Uterus (tissue), 4 donors: ENCODE results near the gene WDR87. TPM values are rescaled to one million over a fixed set of nuclear protein-coding genes. Genes with fewer than 3 reads are reported as not detected.
A peak's percentile ranks its signal among the peaks of the same experiment; 100 is the strongest.

ENCODE experiments used
- DNase-seq, 2 donors: peaks; one replicate each; pipeline ENCODE4 v3.0.0-alpha.2; 2019 to 2020
- H3K27ac ChIP-seq, 2 donors: fragments of 200-600 bp; sonication (generic); 1 replicate in 1 of 2; 2 replicates in 1 of 2; pipeline ENCODE4 v1.5.1; 2016 to 2018
- H3K27me3 ChIP-seq, 2 donors: fragments of 200-600 bp; sonication (generic); one replicate each; pipeline ENCODE4 v1.5.1; 2018 to 2019; ENCODE audit warnings: control low read depth in 1 of 2
- H3K36me3 ChIP-seq, 2 donors: fragments of 200-600 bp; sonication (generic); one replicate each; pipeline ENCODE4 v1.5.1; 2019; ENCODE audit warnings: control low read depth in 1 of 2
- H3K4me1 ChIP-seq, 2 donors: fragments of 200-600 bp; sonication (generic); one replicate each; pipeline ENCODE4 v1.5.1; 2018 to 2019; ENCODE audit warnings: control low read depth in 1 of 2
- H3K4me3 ChIP-seq, 2 donors: fragments of 200-600 bp; sonication (generic); 1 replicate in 1 of 2; 2 replicates in 1 of 2; pipeline ENCODE4 v1.5.1; 2018 to 2019; ENCODE audit warnings: mild to moderate bottlenecking in 1 of 2
- H3K9me3 ChIP-seq, 2 donors: fragments of 200-600 bp; sonication (generic); one replicate each; pipeline ENCODE4 v1.5.1; 2019; ENCODE audit warnings: control low read depth in 1 of 2
- POLR2A ChIP-seq, 2 donors: fragments of 450-650 bp; IDR thresholded peaks; one replicate each; pipeline ENCODE4 v1.6.1; 2016; ENCODE audit warnings: antibody characterized with exemption in 2 of 2, mild to moderate bottlenecking in 1 of 2, moderate library complexity in 1 of 2
- intact Hi-C: fragments of 100-400 bp; cut with DNase I; formaldehyde crosslinking; loops from one replicate; pipeline ENCODE4 v1.15.1; 2023; ENCODE audit warnings: low total_unique reads
- total RNA-seq, 4 donors: library from RNA; depleted of rRNA in 3 of 4; stranded (reverse); fragments of >200 nt in 3 of 4; gene quantifications; one replicate each; pipeline versions ENCODE4 v1.1.0 to v1.2.4, GENCODE V29; 2014 to 2023
- TF ChIP-seq, protein P1 (sequence below), 4 experiments: fragments of 200-600 bp in 2 of 4; fragments of 450-650 bp in 2 of 4; sonication (generic) in 2 of 4; IDR thresholded peaks; one replicate each; pipeline ENCODE4 v1.5.1; 2016 to 2019; ENCODE audit warnings: antibody characterized with exemption in 4 of 4, mild to moderate bottlenecking in 2 of 4, moderate library complexity in 1 of 4
- donor health status: DM: yes; HTN: yes; CAD: no.

Gene WDR87
- total RNA-seq, 4 donors from 2014 or later, result not detected

- no peak for DNase-seq
- no peaks in the 10 kb centered on the region for H3K4me1 ChIP-seq
- no peaks in the 10 kb centered on the region for H3K36me3 ChIP-seq
- intact Hi-C loops, result no loop called here
- H3K9me3 ChIP-seq, result no peaks in the 10 kb centered on the region
- no peaks in the 10 kb centered on the region for H3K27me3 ChIP-seq
- no peak overlapping the region for H3K27ac ChIP-seq
- no peak overlapping the region for H3K4me3 ChIP-seq
- TF ChIP-seq, protein P1, sequence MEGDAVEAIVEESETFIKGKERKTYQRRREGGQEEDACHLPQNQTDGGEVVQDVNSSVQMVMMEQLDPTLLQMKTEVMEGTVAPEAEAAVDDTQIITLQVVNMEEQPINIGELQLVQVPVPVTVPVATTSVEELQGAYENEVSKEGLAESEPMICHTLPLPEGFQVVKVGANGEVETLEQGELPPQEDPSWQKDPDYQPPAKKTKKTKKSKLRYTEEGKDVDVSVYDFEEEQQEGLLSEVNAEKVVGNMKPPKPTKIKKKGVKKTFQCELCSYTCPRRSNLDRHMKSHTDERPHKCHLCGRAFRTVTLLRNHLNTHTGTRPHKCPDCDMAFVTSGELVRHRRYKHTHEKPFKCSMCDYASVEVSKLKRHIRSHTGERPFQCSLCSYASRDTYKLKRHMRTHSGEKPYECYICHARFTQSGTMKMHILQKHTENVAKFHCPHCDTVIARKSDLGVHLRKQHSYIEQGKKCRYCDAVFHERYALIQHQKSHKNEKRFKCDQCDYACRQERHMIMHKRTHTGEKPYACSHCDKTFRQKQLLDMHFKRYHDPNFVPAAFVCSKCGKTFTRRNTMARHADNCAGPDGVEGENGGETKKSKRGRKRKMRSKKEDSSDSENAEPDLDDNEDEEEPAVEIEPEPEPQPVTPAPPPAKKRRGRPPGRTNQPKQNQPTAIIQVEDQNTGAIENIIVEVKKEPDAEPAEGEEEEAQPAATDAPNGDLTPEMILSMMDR (IDR thresholded peaks at IDR 0.05), result no peak
- TF ChIP-seq POLR2A (IDR thresholded peaks at IDR 0.05), result no peak
These were observed 29.8 kb upstream of the WDR87 start for GRCh38 chr19:37936166-37936565.

DNA sequence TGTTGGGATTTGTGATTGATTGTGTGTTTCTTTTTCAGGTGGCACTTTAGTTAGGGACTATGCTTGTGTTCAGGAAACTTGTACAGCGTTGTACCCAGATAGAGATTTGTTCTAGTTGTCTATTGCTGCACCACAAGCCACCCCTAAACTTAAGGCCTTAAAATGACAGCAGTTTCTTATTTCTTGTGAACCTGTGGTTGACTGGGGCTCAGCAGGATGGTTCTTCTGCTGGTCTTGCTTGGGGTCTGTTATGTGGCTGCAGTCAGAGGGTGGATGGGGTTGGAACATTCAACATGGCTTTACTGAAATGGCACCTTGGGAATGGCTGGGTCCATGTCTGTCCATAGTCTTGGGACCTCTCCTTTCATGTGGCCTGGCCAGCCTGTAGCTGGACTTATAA is 28.9 kb upstream of the WDR87 start:
- DNase-seq, result no peak
- Histone ChIP-seq H3K27ac (no peak overlapping the region), H3K9me3 (no peaks in the 10 kb centered on the region), H3K36me3 (no peaks in the 10 kb centered on the region), H3K27me3 (no peaks in the 10 kb centered on the region), H3K4me1 (no peaks in the 10 kb centered on the region), H3K4me3 (no peak overlapping the region)
- no peak for TF ChIP-seq POLR2A (IDR thresholded peaks at IDR 0.05)
- TF ChIP-seq, protein P1 (IDR thresholded peaks at IDR 0.05), result no peak
- intact Hi-C loops, result no loop called here

- DNase-seq, result no peak
- H3K27me3 ChIP-seq, result no peaks in the 10 kb centered on the region
- H3K36me3 ChIP-seq, result no peaks in the 10 kb centered on the region
- no peaks in the 10 kb centered on the region for H3K4me1 ChIP-seq
- intact Hi-C loops, result no loop called here
- TF ChIP-seq POLR2A (IDR thresholded peaks at IDR 0.05), result no peak
- TF ChIP-seq, protein P1 (IDR thresholded peaks at IDR 0.05), result no peak
- no peaks in the 10 kb centered on the region for H3K9me3 ChIP-seq
- H3K27ac ChIP-seq, result no peak overlapping the region
- no peak overlapping the region for H3K4me3 ChIP-seq
These were observed 27.6 kb upstream of the WDR87 start for GRCh38 chr19:37933937-37934358.

DNA sequence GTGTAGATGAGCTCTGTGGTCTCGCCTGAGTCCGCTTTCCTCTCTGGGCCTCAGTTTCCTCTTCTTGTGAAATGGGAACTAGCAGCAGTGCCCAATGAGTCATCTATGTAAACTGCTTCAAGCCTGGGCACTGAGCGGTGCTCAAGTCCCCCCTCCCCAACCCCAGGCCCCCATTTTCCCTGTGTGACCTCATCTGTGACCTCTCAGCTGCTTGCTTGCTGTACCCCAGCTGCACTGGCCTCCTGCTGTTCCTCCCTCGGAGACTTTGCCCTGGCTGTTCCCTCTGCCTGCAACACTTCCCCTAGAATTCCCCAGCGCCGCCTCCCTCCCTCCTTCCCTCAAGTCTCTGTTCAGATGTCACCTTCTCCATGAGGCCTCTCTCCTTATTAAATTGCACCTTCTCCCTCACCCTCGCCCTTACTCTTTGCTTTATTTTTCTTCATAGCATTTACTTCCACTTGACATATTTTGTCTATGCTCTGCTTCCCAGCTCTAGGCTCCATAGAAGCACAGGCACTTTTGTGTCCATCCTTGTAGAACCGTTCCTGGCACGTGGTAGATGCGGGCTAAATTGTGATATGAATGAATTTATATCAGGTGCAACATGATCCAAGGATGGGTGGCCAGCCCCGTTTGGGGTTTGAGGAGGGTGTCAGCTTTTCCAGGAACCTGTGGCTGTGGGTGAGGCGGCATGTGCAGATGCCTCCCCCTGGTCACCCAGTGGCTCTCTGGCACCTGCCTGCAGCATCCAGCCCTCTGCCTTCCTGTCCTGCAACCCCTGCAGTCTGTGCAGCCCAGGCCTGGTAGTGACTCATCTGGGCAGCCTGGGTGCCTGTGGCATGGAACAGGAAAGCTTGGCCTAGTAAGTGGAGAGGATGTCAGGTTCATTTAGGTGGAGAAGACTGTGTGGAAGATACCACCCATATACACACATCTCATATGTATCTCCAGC is 26.9 kb upstream of the WDR87 start:
- Histone ChIP-seq H3K36me3 (no peaks in the 10 kb centered on the region), H3K4me1 (no peaks in the 10 kb centered on the region), H3K4me3 (no peak overlapping the region), H3K9me3 (no peaks in the 10 kb centered on the region), H3K27ac (no peak overlapping the region), H3K27me3 (no peaks in the 10 kb centered on the region)
- DNase-seq, result no peak
- intact Hi-C loops, result no loop called here
- TF ChIP-seq, protein P1 (IDR thresholded peaks at IDR 0.05), result no peak
- TF ChIP-seq POLR2A (IDR thresholded peaks at IDR 0.05), result no peak

DNA sequence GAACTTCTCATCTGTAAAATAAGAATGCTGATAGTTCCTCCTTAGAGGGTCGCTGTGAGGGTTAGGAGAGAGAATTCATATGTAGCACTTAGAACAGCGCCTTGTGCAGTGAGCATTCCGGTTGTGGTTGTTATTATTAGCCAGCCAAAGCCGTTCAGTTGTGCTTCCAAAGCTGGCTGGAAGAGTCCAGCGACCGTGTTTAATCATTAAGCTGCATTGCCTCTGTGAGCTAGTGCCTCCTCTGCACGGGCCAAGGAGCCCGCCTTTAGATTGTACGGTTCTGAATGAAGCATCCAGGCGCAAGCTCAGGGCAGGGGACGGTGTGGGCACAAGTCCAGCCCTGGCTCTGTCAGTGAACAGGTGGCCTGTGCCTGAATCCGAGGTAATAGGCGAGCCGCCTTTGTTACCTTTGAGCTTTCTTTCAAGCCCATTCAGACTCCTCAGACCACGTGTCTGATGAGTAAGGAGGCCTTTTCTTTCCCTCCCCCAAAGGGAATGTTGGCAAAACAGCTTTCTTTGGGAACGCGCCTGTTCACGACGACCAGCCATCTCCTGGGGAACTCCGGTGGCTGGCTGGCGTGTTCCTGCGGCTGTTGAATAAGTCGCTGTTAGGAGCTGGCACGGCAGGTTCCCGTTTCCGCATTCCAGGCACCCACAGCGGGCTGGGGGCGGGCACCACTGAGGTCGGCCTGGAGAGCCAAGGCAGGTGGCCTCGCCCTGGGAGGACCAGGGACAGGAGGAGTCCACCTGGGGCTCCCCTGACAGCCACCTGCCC is 25.7 kb upstream of the WDR87 start:
- DNase-seq, result peak in 1 of 2 donors; percentile 18
- Histone ChIP-seq H3K4me3 (no peak overlapping the region), H3K27me3 (no peaks in the 10 kb centered on the region), H3K27ac (no peak overlapping the region), H3K36me3 (no peaks in the 10 kb centered on the region), H3K4me1 (no peaks in the 10 kb centered on the region), H3K9me3 (no peaks in the 10 kb centered on the region)
- TF ChIP-seq, protein P1 (IDR thresholded peaks at IDR 0.05), result no peak
- TF ChIP-seq POLR2A (IDR thresholded peaks at IDR 0.05), result no peak
- intact Hi-C loops, result no loop called here
